ENCODE data around the gene CDADC1.

CDADC1 gene

DNA sequence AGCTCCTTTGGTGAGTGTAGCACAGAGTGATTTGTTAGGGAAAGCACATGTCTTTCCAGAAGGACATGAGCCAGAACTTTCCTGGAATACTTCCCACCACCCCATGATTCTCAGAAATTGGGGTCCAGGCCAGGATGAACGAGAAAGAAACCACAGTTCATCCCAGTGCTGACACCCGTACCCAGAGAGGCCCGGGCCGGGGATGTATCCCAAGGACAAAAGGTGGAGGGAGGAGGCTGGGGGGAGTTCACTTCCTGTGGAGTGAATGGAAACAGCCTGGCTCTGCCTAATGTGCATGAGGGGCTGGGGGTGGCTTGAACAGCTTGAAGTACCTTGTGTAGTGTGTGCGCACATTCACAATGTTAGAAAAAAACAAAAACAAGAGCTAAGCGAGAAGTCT is 47.5 kb downstream of the CDADC1 start:
- no peak overlapping the region for H3K9ac ChIP-seq
- TF ChIP-seq, protein P1, sequence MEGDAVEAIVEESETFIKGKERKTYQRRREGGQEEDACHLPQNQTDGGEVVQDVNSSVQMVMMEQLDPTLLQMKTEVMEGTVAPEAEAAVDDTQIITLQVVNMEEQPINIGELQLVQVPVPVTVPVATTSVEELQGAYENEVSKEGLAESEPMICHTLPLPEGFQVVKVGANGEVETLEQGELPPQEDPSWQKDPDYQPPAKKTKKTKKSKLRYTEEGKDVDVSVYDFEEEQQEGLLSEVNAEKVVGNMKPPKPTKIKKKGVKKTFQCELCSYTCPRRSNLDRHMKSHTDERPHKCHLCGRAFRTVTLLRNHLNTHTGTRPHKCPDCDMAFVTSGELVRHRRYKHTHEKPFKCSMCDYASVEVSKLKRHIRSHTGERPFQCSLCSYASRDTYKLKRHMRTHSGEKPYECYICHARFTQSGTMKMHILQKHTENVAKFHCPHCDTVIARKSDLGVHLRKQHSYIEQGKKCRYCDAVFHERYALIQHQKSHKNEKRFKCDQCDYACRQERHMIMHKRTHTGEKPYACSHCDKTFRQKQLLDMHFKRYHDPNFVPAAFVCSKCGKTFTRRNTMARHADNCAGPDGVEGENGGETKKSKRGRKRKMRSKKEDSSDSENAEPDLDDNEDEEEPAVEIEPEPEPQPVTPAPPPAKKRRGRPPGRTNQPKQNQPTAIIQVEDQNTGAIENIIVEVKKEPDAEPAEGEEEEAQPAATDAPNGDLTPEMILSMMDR (IDR thresholded peaks at IDR 0.05) = no peak
- no peak overlapping the region for H3K4me3 ChIP-seq (ENCODE audit: low read depth, low read length)
- no peaks in the 10 kb centered on the region for H3K4me1 ChIP-seq
- no peak overlapping the region for H2AFZ ChIP-seq
- no peaks in the 10 kb centered on the region for H3K9me3 ChIP-seq (ENCODE audit: control insufficient read depth, low read length)
- no peaks in the 10 kb centered on the region for H3K27me3 ChIP-seq (ENCODE audit: control insufficient read depth, insufficient read depth, low read length)
- H3K27ac ChIP-seq = no peak overlapping the region
- H3K36me3 ChIP-seq (ENCODE audit: control insufficient read depth, insufficient read depth, low read length) = no peaks in the 10 kb centered on the region
- H3K79me2 ChIP-seq = no peaks in the 10 kb centered on the region
- no peak overlapping the region for H3K4me2 ChIP-seq (ENCODE audit: low read length)

DNA sequence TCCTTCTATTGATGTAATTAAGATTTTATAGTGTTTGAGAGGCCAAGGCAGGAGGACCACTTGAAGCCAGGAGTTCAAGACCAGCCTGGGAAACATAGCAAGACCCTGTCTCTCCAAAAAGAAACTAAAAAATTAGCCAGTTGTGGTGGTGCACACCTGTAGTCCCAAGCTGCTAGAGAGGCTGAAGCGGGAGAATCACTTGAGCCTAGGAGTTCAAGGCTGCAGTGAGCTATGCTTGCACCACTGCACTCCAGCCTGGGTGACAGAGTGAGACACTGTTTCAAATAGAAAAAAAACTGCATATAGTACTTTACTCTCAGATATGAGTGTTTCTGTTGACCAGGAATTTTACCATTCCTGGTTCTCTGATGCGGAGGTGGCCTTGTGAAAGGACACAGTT is 48.9 kb downstream of the CDADC1 start:
- no peak overlapping the region for H3K4me3 ChIP-seq (ENCODE audit: low read depth, low read length)
- H2AFZ ChIP-seq = no peak overlapping the region
- no peaks in the 10 kb centered on the region for H3K9me3 ChIP-seq (ENCODE audit: control insufficient read depth, low read length)
- no peak overlapping the region for H3K4me2 ChIP-seq (ENCODE audit: low read length)
- no peaks in the 10 kb centered on the region for H3K36me3 ChIP-seq (ENCODE audit: control insufficient read depth, insufficient read depth, low read length)
- no peaks in the 10 kb centered on the region for H3K4me1 ChIP-seq
- no peaks in the 10 kb centered on the region for H3K79me2 ChIP-seq
- H3K9ac ChIP-seq = no peak overlapping the region
- H3K27me3 ChIP-seq (ENCODE audit: control insufficient read depth, insufficient read depth, low read length) = no peaks in the 10 kb centered on the region
- H3K27ac ChIP-seq = no peak overlapping the region
- TF ChIP-seq, protein P1 (IDR thresholded peaks at IDR 0.05) = no peak

DNA sequence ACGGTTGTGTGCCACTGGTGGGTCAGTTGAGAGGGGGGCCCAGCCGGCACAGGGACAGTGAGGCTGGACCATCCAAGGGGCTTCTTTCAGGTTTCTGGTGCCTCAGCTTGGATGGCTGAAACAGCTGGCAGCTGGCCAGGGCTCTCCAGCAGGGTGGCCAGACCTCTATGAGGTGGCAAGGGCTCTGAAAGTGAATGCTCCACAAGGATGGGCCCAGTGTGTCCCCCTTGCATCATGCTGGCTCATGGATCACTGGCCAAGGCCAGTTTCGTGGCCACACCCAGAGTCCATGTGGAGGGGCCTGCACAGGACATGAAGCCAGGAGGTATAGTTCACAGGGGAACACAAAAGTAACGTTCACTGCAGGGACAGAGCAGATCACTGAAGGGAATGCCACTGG is 49.6 kb downstream of the CDADC1 start:
- TF ChIP-seq, protein P1 (IDR thresholded peaks at IDR 0.05) = no peak
- Histone ChIP-seq H3K27ac (no peak overlapping the region), H3K9ac (no peak overlapping the region)

DNA sequence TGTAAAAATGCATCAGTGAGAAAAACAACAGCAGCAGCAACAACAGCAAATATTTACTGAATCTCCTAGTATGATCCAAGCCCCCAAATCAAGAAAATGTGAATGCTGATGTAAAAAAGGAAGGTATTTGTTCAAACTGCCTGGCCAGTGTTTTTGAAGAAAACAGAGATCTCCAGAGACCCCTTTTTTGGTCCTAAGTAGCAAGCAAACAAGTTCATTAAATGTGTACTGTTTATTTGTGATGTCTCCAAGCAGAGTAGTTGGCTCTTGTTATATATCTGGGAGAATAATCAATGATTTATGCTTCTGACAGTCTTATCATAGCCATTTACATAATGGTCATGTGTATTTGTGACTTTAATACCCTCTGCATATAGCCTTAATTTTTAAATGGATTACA is 50.7 kb downstream of the CDADC1 start:
- Histone ChIP-seq H3K36me3 (ENCODE audit: control insufficient read depth, insufficient read depth, low read length) (no peaks in the 10 kb centered on the region), H3K9ac (no peak overlapping the region), H3K4me1 (no peaks in the 10 kb centered on the region), H3K27ac (no peak overlapping the region), H3K9me3 (ENCODE audit: control insufficient read depth, low read length) (no peaks in the 10 kb centered on the region), H2AFZ (no peak overlapping the region), H3K27me3 (ENCODE audit: control insufficient read depth, insufficient read depth, low read length) (no peaks in the 10 kb centered on the region), H3K4me3 (ENCODE audit: low read depth, low read length) (no peak overlapping the region), H3K79me2 (no peaks in the 10 kb centered on the region), H3K4me2 (ENCODE audit: low read length) (no peak overlapping the region)
- TF ChIP-seq, protein P1 (IDR thresholded peaks at IDR 0.05) = no peak

More for the DNA sequence above, 49.6 kb downstream of the CDADC1 start:
- no peaks in the 10 kb centered on the region for H3K4me1 ChIP-seq
- H3K4me3 ChIP-seq (ENCODE audit: low read depth, low read length) = no peak overlapping the region
- no peaks in the 10 kb centered on the region for H3K79me2 ChIP-seq
- H3K36me3 ChIP-seq (ENCODE audit: control insufficient read depth, insufficient read depth, low read length) = no peaks in the 10 kb centered on the region
- no peak overlapping the region for H3K4me2 ChIP-seq (ENCODE audit: low read length)
- H3K27me3 ChIP-seq (ENCODE audit: control insufficient read depth, insufficient read depth, low read length) = no peaks in the 10 kb centered on the region
- no peaks in the 10 kb centered on the region for H3K9me3 ChIP-seq (ENCODE audit: control insufficient read depth, low read length)
- H2AFZ ChIP-seq = no peak overlapping the region

DNA sequence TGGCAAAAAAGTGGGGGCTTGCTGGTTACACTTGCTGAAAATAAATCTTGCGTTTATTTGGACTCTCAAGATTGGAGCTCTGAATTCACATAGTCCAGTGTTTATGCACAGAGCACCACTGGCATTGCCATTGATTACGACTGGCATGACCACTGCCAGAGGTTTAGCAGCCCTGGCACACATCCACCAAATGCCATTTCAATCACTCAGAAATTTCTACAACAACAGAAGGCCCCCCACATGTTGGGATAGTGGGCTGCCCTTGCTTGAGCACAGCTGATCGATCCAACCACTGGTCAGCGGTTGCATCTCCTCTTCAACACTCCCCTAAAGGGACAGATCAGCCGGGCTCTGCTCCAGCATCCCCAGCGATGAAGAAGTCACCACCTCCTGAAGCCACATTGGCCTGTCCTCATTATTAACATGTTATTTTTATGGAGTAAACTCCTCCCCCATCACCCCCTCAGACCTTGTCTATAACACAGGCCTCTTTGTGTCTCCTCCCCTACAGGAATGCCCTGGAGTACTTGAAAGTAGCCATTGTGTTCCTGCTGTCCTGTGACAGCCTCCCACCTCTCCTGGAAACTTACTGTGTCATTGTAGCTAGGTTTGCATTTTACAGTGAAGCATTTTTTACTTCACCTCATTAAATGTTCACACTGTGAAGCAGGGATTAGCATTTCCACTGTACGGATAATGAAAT is 51.3 kb downstream of the CDADC1 start:
- Histone ChIP-seq H2AFZ (no peak overlapping the region), H3K36me3 (ENCODE audit: control insufficient read depth, insufficient read depth, low read length) (no peaks in the 10 kb centered on the region), H3K9me3 (ENCODE audit: control insufficient read depth, low read length) (no peaks in the 10 kb centered on the region), H3K4me1 (no peaks in the 10 kb centered on the region), H3K9ac (no peak overlapping the region), H3K79me2 (no peaks in the 10 kb centered on the region), H3K27me3 (ENCODE audit: control insufficient read depth, insufficient read depth, low read length) (no peaks in the 10 kb centered on the region), H3K27ac (no peak overlapping the region), H3K4me2 (ENCODE audit: low read length) (no peak overlapping the region), H3K4me3 (ENCODE audit: low read depth, low read length) (no peak overlapping the region)
- TF ChIP-seq, protein P1 (IDR thresholded peaks at IDR 0.05) = no peak

Data from parathyroid adenoma (tissue), 2 donors.